Measurements from ENCODE around the gene KDM6A.
A peak's percentile ranks its signal among the peaks of the same experiment; 100 is the strongest.
"Not testable (repeated sequence)": the region's sequence is repeated elsewhere in the genome, so short reads cannot be mapped to it uniquely, and the experiment has no call there.

The KDM6A gene

DNA sequence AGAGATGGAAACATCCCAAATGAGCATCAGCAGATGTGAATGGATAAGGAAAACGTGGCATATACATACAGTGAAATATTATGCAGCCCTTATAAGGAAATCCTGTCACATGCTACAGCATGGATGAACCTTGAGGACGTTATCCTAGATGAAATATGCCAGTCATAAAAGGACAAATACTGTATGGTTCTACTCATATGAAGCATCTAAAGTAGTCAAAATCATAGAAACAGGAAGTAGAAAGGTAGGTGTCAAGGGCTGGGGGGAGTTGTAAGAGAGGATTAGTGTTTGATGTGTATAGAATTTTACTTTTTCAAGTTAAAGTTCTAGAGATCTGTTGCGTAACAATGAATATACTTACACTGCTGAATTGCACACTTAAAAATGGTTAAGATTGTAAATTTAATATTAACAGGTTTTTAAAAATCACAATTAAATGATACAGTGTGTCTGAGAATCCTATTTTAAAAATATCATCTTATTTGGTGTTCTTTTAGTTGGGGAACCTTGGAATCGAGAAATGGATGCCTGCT, 58.5 kb downstream of the KDM6A start:
- no peak for DNase-seq

GRCh38 chrX:44935172-44935571, 62.2 kb downstream of the KDM6A start:
- no peak for DNase-seq

DNA sequence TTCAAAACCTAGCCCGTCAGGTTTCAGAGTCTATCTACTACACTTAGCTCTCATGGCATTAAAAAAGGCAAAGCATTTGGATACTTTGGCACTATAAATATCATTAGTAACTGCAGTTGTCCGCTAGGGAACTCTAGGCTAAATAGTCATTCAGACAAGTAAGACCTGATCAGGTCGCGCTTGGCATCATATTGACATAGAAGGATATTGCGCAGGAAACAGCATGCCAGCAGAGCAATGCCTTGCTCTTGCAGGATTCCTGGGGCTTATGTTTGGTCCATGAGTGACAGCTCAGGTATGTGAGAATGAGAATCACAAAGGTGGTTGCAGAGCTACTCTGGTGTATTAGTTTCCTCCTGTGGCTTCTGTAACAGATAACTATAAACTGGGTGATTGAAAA, 62.7 kb downstream of the KDM6A start:
- no peak for DNase-seq

GRCh38 chrX:44937606-44938005, 64.6 kb downstream of the KDM6A start:
- no peak for DNase-seq

- DNase-seq, result no peak
Observed at GRCh38 chrX:44938111-44938510, 65.1 kb downstream of the KDM6A start.

GRCh38 chrX:44940541-44940940, 67.6 kb downstream of the KDM6A start:
- DNase-seq, result not testable (repeated sequence)

GRCh38 chrX:44943007-44943406, 70.0 kb downstream of the KDM6A start:
- DNase-seq, result no peak

- no peak for DNase-seq
Observed at GRCh38 chrX:44944894-44945293, 71.9 kb downstream of the KDM6A start.

DNA sequence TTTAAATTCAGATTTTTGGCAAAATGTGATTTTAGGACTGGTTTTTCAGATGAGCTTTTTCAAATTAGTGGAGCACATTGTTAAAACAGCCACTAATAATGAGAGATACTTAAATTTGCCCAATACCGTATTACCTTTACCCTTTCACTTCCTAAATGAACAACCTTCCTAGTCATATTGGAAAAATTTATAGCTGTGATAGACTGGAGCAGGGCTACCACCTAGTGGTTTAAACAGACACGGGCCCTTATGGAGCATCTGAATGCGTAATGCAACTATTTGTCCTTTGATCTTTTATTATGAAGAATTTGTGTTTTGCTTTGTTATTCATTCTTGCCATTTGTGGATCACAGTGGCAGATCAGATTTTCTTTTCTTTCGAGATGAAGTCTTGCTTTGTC, 72.7 kb downstream of the KDM6A start:
- DNase-seq, result peak in 1 of 2 donors; percentile 10

GRCh38 chrX:44946771-44947170, 73.8 kb downstream of the KDM6A start:
- no peak for DNase-seq

GRCh38 chrX:44947995-44948394, 75.0 kb downstream of the KDM6A start:
- DNase-seq, result no peak

GRCh38 chrX:44948406-44948805, 75.4 kb downstream of the KDM6A start:
- no peak for DNase-seq

DNA sequence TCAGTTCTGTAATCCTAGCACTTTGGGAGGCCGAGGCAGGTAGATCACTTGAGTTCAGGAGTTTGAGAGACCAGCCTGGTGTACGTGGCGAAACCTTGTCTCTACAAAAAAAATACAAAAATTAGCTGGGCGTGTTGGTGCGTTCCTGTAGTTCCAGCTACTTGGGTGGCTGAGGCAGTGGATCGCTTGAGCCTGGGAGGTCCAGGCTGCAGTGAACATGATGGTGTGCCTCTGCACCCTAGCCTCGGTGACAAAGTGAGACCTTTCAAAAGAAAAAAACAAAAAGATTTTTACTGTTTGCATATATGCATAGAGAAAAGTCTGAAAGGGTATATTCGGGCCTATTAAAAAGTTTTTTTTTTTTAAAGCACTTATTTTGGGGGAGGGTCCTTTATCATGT, 76.1 kb downstream of the KDM6A start:
- no peak for DNase-seq

DNA sequence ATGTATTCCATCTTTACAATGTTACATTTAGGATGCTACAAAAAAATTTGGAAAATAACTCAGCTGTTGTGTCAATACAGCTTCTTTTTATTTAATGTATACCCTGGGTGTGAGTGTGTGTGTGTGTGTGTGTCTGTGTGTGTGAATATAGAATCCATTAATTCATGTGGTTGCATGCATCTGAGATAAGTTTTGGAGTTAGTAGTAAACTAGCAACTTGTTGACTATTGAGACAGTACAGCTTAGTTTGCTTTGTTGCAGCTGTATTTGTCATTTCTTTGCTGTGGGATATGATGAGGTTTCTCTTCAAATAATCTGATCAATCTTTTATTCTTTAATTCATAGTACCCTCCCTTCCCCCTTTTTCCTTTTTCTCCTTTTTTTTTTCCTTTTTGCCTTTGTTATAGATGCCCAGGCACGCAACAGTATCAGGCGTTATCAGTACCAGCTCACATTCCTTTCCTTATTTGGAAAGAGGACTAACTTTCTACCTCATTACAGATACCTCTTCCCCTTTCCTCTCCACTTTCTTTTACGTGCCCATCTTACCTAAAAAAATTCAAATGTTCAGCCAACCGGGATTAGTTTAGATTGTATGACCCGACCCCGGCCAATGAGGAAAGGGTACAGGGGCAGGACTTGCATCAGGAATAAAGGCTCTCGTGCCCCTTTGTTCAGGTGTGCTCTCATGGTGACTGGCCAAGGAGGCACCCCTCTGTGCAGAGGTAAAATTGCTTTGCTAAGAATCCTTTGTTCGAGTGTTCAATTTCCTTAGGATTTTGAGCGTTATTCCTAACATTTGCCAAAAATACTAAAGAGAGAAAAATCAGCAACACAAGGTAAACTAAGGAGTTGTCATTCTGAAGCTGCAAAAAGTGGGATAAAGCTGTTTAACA, 77.7 kb downstream of the KDM6A start:
- not testable (repeated sequence) for DNase-seq

- no peak for DNase-seq
Observed at GRCh38 chrX:44951572-44952067, 78.6 kb downstream of the KDM6A start.

- DNase-seq, result no peak
Observed at GRCh38 chrX:44952329-44953027, 79.5 kb downstream of the KDM6A start.

GRCh38 chrX:44953734-44954502, 80.9 kb downstream of the KDM6A start:
- DNase-seq, result no peak

- no peak for DNase-seq
Observed at GRCh38 chrX:44954562-44954961, 81.6 kb downstream of the KDM6A start.

GRCh38 chrX:44957848-44958247, 84.9 kb downstream of the KDM6A start:
- DNase-seq, result no peak

DNA sequence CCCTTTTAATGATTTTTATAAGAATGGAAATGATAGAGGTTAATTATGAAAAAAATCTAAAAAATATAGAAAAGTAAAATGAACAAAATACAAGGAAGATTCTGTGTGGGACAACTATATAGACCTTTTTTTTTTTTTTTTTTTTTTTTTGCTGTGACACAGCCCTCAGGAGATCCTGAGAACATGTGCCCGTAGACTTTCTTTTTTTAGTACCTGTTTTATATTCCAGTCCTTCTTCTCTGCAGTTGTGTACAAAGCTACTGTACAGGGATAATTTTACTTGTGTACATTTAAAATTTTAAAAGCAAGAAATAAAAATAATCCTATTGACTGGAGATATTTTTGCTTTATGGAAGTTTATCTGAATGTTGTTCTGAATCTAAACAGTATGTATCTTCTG, 85.5 kb downstream of the KDM6A start:
- no peak for DNase-seq

DNA sequence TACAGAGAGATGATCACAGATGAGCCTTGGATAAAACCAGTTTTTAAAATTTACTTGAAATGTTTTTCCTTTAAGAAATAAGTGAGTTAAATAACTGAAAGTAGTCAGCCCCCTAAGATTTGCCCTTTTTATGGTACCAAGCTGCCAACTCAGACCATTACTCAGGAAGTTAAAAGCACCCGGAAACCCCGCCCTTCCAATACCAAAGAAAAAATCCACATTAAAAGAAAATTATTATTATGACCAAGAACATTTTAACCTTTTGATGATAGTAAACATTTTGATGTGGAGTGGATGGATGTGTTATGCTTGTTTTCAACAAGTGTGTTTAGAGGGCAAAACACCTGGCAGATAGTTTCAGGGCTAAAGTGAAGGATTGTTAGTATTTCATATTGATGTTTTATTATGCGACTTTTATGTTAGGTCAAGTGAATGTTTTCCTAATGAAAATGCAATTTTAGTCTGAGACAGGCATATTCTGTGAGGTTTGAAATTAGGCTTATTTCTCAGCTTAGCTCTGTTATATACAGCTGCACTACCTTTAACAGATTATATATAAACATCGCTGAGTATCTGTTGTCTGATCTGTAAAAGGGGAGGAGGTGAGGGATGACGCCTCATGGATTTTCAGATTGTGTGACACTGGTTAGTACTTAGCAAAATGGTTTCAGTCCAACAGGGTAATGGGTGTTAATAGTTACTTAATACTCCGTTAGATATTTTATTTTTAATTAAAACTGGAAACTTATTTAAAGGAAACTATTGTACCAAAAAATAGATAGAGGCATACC, 89.0 kb downstream of the KDM6A start:
- DNase-seq, result no peak

GRCh38 chrX:44962944-44963343, 90.0 kb downstream of the KDM6A start:
- no peak for DNase-seq

All from stimulated activated CD4-positive, alpha-beta T cell treated with anti-CD3 and anti-CD28 coated beads, Interleukin-2, amount 100 ng/mL, for 24 hours (primary cell).